Measurements from ENCODE around the gene ZNF346. TPM values are rescaled to one million over a fixed set of nuclear protein-coding genes. Genes with fewer than 3 reads are reported as not detected.
"Not testable (repeated sequence)": the region's sequence is repeated elsewhere in the genome, so short reads cannot be mapped to it uniquely, and the experiment has no call there.

The ZNF346 gene
- total RNA-seq, 4 donors from 2014 or later = 14.4 to 22.9 (median 18.5) TPM

DNA sequence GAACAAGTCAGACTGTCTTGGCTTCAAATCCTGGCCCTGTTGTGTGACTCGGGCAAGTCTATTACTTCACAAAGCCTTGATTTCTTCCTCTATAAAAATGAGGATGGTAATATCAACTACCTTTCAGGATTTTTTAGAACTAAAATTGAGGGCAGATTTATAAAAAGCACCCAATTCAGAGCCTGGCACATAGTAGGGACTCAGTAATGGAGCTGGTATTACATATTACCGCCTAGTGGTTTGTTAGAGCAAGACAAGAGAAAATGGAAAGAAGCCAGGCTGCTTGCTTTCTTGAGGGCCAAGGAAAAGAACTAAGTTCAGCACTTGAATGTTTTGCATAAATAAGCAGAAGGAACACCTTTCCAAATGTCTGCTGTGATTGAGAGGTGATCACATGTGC, 19.4 kb downstream of the ZNF346 start:
- Histone ChIP-seq H3K27ac (replicated peaks in 1 of 4) (no peak overlapping the region), H3K4me1 (peaks cover under 1 to 12% (median 7%) of the 10 kb centered on the region in 4 donors), H3K27me3 (no peaks in the 10 kb centered on the region), H3K4me3 (no peak overlapping the region), H3K36me3 (peaks cover 16 to 67% (median 47%) of the 10 kb centered on the region in 4 donors), H3K9me3 (no peaks in the 10 kb centered on the region)
- no peak for DNase-seq (ENCODE audit: extremely low spot score)
- WGBS = 89% methylated on average over 2 of the region's 2 CpGs
- TF ChIP-seq POLR2AphosphoS5 (IDR thresholded peaks at IDR 0.05) (no peak), EP300 (IDR thresholded peaks at IDR 0.05) (no peak), POLR2A (IDR thresholded peaks at IDR 0.05; ENCODE audit: low read depth) (no peak)
- TF ChIP-seq, protein P1, sequence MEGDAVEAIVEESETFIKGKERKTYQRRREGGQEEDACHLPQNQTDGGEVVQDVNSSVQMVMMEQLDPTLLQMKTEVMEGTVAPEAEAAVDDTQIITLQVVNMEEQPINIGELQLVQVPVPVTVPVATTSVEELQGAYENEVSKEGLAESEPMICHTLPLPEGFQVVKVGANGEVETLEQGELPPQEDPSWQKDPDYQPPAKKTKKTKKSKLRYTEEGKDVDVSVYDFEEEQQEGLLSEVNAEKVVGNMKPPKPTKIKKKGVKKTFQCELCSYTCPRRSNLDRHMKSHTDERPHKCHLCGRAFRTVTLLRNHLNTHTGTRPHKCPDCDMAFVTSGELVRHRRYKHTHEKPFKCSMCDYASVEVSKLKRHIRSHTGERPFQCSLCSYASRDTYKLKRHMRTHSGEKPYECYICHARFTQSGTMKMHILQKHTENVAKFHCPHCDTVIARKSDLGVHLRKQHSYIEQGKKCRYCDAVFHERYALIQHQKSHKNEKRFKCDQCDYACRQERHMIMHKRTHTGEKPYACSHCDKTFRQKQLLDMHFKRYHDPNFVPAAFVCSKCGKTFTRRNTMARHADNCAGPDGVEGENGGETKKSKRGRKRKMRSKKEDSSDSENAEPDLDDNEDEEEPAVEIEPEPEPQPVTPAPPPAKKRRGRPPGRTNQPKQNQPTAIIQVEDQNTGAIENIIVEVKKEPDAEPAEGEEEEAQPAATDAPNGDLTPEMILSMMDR (IDR thresholded peaks at IDR 0.05) = no peak
- intact Hi-C loops (cut with DNase I) = no loop called here

DNA sequence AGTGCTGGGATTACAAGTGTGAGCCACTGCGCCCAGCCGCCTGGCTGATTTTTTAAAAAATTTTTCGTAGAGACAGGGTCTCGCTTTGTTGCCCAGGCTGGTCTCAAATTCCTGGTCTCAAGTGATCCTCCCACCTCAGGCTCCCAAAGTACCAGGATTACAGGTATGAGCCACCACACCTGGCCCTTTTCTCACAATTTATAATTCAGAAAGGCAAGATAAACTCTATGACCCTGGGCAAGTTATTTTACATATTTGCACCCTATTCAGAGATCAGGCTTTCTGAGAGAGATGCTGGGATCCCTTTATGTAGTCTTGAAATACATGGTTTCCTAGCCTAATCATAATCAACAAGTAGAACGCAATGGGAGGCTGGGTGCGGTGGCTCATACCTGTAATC, 20.6 kb downstream of the ZNF346 start:
- WGBS = 96% methylated on average over 6 of the region's 6 CpGs
- intact Hi-C loops (cut with DNase I) = no loop called here

DNA sequence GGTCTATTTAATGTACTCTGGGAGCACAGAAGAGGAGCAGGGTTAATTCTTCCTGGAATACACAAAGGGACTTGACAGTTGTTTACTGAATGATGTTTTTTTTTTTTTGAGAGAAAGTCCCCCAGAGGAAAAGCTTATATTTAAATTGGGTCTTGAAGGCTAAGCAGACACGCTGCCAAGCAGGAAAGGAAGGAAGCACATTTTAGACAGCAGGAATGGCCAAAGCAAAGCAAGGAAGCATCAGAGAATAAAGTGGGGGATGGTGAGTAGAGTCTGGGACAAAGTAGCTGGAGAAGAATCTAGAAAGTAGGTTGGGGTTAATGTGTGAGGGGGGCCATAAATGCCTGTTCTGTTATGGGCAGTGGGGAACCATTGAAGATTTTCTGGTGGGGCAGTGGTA, 21.5 kb downstream of the ZNF346 start:
- WGBS = 67% methylated on average over 1 of the region's 1 CpG
- no peak for DNase-seq (ENCODE audit: extremely low spot score)
- Histone ChIP-seq H3K27me3 (no peaks in the 10 kb centered on the region), H3K27ac (replicated peaks in 1 of 4) (no peak overlapping the region), H3K4me1 (peaks cover 0 to 12% (median 7%) of the 10 kb centered on the region in 4 donors), H3K36me3 (peaks cover 25 to 86% (median 63%) of the 10 kb centered on the region in 4 donors), H3K4me3 (no peak overlapping the region), H3K9me3 (no peaks in the 10 kb centered on the region)
- intact Hi-C loops (cut with DNase I) = no loop called here
- TF ChIP-seq POLR2A (IDR thresholded peaks at IDR 0.05; ENCODE audit: low read depth) = no peak

More for the DNA sequence above, 20.6 kb downstream of the ZNF346 start:
- Histone ChIP-seq H3K9me3 (no peaks in the 10 kb centered on the region), H3K27me3 (no peaks in the 10 kb centered on the region), H3K27ac (replicated peaks in 1 of 4) (no peak overlapping the region), H3K4me3 (no peak overlapping the region), H3K4me1 (peaks cover 0 to 12% (median 7%) of the 10 kb centered on the region in 4 donors), H3K36me3 (peaks cover 17 to 78% (median 57%) of the 10 kb centered on the region in 4 donors)
- no peak for DNase-seq (ENCODE audit: extremely low spot score)
- TF ChIP-seq EP300 (IDR thresholded peaks at IDR 0.05) = no peak
- TF ChIP-seq POLR2A (IDR thresholded peaks at IDR 0.05; ENCODE audit: low read depth) = no peak
- TF ChIP-seq POLR2AphosphoS5 (IDR thresholded peaks at IDR 0.05) = no peak
- TF ChIP-seq, protein P1 (IDR thresholded peaks at IDR 0.05) = no peak

DNA sequence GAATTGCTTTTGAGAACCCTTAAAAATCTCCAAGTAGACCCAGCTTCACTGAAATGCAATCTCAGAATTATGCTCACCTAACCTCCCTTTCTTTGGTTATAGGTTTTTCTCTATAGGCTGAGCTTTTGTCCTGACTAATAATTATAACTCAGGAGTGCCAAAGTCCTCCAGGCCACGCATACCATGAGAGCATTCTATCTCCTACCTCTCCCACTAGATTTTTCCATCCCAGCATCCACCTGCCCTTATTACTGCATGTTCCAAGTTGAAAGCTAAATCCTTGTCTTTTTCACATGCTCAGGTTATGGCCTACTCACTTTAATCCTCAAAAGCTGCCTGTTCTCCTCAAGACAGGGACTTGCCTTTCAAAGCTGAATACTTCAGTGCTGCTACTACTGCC, 22.1 kb downstream of the ZNF346 start:
- TF ChIP-seq, protein P1 (IDR thresholded peaks at IDR 0.05) = no peak
- no peak for TF ChIP-seq EP300 (IDR thresholded peaks at IDR 0.05)
- TF ChIP-seq POLR2A (IDR thresholded peaks at IDR 0.05; ENCODE audit: low read depth) = no peak
- TF ChIP-seq POLR2AphosphoS5 (IDR thresholded peaks at IDR 0.05) = no peak
- intact Hi-C loops (cut with DNase I) = no loop called here
- DNase-seq (ENCODE audit: extremely low spot score) = no peak
- no peaks in the 10 kb centered on the region for H3K27me3 ChIP-seq
- 96% methylated on average over 1 of the region's 1 CpG for WGBS
- peaks cover 0 to 12% (median 7%) of the 10 kb centered on the region in 4 donors for H3K4me1 ChIP-seq
- H3K36me3 ChIP-seq = peaks cover 30 to 88% (median 70%) of the 10 kb centered on the region in 4 donors
- H3K9me3 ChIP-seq = no peaks in the 10 kb centered on the region
- H3K27ac ChIP-seq (replicated peaks in 1 of 4) = no peak overlapping the region
- no peak overlapping the region for H3K4me3 ChIP-seq

DNA sequence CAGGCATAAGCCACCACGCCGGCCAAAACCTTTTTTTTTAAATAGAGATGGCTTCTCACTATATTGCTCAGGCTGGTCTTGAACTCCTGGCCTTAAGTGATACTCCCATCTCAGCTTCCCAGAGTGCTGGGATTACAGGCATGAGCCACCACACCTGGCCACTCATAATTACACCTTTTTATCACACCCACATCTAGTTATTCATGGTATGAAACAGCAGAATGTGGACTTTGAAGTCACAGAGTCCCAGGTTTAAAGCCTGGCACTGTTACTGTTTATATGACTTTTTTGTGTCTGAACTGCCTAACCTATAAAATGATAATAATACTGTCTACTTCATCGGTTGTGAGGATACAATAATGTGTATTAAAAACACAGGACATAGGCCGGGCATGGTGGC, 23.1 kb downstream of the ZNF346 start:
- TF ChIP-seq EP300 (IDR thresholded peaks at IDR 0.05) = no peak
- TF ChIP-seq POLR2A (IDR thresholded peaks at IDR 0.05; ENCODE audit: low read depth) = no peak
- TF ChIP-seq, protein P1 (IDR thresholded peaks at IDR 0.05) = no peak
- no peak for TF ChIP-seq POLR2AphosphoS5 (IDR thresholded peaks at IDR 0.05)
- Histone ChIP-seq H3K9me3 (no peaks in the 10 kb centered on the region), H3K27me3 (no peaks in the 10 kb centered on the region), H3K27ac (replicated peaks in 1 of 4) (no peak overlapping the region), H3K4me3 (no peak overlapping the region), H3K36me3 (peaks cover 32 to 93% (median 77%) of the 10 kb centered on the region in 4 donors), H3K4me1 (peaks cover 0 to 9% (median 7%) of the 10 kb centered on the region in 4 donors)
- DNase-seq (ENCODE audit: extremely low spot score) = no peak
- intact Hi-C loops (cut with DNase I) = no loop called here
- 88% methylated on average over 4 of the region's 4 CpGs for WGBS

DNA sequence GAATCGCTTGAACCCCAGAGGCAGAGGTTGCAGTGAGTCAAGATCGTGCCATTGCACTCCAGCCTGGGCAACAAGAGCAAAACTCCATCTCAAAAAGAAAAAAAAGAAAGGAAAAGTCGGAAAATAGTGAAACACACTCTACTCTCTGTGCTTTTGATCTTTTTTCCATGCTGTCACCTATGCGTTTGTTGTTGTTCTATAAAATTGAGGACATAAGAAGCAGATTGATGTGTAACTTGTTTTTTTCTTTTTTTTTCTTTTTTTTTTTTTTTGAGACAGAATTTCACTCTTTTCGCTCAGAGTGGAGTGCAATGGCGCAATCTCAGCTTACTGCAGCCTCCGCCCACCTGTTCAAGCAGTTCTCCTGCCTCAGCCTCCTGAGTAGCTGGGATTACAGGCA, 26.0 kb downstream of the ZNF346 start:
- intact Hi-C loops (cut with DNase I); H3K27me3 ChIP-seq; DNase-seq (ENCODE audit: extremely low spot score); H3K9me3 ChIP-seq; H3K27ac ChIP-seq (replicated peaks in 1 of 4); H3K4me3 ChIP-seq; H3K4me1 ChIP-seq: not testable (repeated sequence)
- WGBS = 98% methylated on average over 7 of the region's 7 CpGs
- peaks cover 48 to 96% (median 78%) of the 10 kb centered on the region in 4 donors for H3K36me3 ChIP-seq
